ENCODE results near the gene ADGRV1. TPM values are rescaled to one million over a fixed set of nuclear protein-coding genes. Genes with fewer than 3 reads are reported as not detected.

ADGRV1 gene
- total RNA-seq, 1 donor from 2014 or later, result 0.13 TPM

GRCh38 chr5:90947667-90948066 is 389.1 kb downstream of the ADGRV1 start:
- Mint-ChIP-seq H3K9me3 (no peaks in the 10 kb centered on the region), H3K36me3 (ENCODE audit: low read depth) (no peaks in the 10 kb centered on the region), H3K27ac (no peak overlapping the region), H3K4me3 (no peak overlapping the region), H3K4me1 (no peaks in the 10 kb centered on the region), H3K27me3 (peaks cover 3% of the 10 kb centered on the region)
- ATAC-seq (ENCODE audit: low read depth), result no peak
- TF ChIP-seq CTCF (IDR thresholded peaks at IDR 0.05), result no peak
- CTCF ChIA-PET, result no interaction called here
- intact Hi-C loops (cut with micrococcal nuclease), result no loop called here
- no peak for DNase-seq
- POLR2A ChIA-PET, result no interaction called here

GRCh38 chr5:90948969-90949368 is 390.4 kb downstream of the ADGRV1 start:
- no peak overlapping the region for H3K27ac Mint-ChIP-seq
- H3K36me3 Mint-ChIP-seq (ENCODE audit: low read depth), result no peaks in the 10 kb centered on the region
- intact Hi-C loops (cut with micrococcal nuclease), result no loop called here
- no peak for DNase-seq
- no peak for TF ChIP-seq CTCF (IDR thresholded peaks at IDR 0.05)
- POLR2A ChIA-PET, result no interaction called here
- H3K27me3 Mint-ChIP-seq, result peaks cover 3% of the 10 kb centered on the region
- no peak overlapping the region for H3K4me3 Mint-ChIP-seq
- CTCF ChIA-PET, result no interaction called here
- ATAC-seq (ENCODE audit: low read depth), result no peak
- H3K9me3 Mint-ChIP-seq, result no peaks in the 10 kb centered on the region
- no peaks in the 10 kb centered on the region for H3K4me1 Mint-ChIP-seq

GRCh38 chr5:90949469-90950358 is 391.1 kb downstream of the ADGRV1 start:
- TF ChIP-seq CTCF (IDR thresholded peaks at IDR 0.05), result no peak
- no peak for DNase-seq
- H3K27ac Mint-ChIP-seq, result no peak overlapping the region
- intact Hi-C loops (cut with micrococcal nuclease), result no loop called here
- ChIA-PET POLR2A (no interaction called here), CTCF (no interaction called here)
- H3K9me3 Mint-ChIP-seq, result no peaks in the 10 kb centered on the region
- no peak overlapping the region for H3K4me3 Mint-ChIP-seq
- ATAC-seq (ENCODE audit: low read depth), result no peak
- peaks cover 3% of the 10 kb centered on the region for H3K27me3 Mint-ChIP-seq
- H3K4me1 Mint-ChIP-seq, result no peaks in the 10 kb centered on the region
- no peaks in the 10 kb centered on the region for H3K36me3 Mint-ChIP-seq (ENCODE audit: low read depth)

- H3K4me3 Mint-ChIP-seq, result no peak overlapping the region
- ChIA-PET CTCF (no interaction called here), POLR2A (no interaction called here)
- TF ChIP-seq CTCF (IDR thresholded peaks at IDR 0.05), result no peak
- no peaks in the 10 kb centered on the region for H3K36me3 Mint-ChIP-seq (ENCODE audit: low read depth)
- H3K27ac Mint-ChIP-seq, result no peak overlapping the region
- H3K9me3 Mint-ChIP-seq, result no peaks in the 10 kb centered on the region
- ATAC-seq (ENCODE audit: low read depth) (no peak), DNase-seq (no peak)
- no peaks in the 10 kb centered on the region for H3K4me1 Mint-ChIP-seq
- intact Hi-C loops (cut with micrococcal nuclease), result no loop called here
- H3K27me3 Mint-ChIP-seq, result peaks cover 1% of the 10 kb centered on the region
Observed at GRCh38 chr5:90955001-90955635, 396.5 kb downstream of the ADGRV1 start.

- ATAC-seq (ENCODE audit: low read depth) (no peak), DNase-seq (no peak)
- TF ChIP-seq CTCF (IDR thresholded peaks at IDR 0.05), result no peak
- POLR2A ChIA-PET, result no interaction called here
- Mint-ChIP-seq H3K27me3 (peaks cover 1% of the 10 kb centered on the region), H3K36me3 (ENCODE audit: low read depth) (no peaks in the 10 kb centered on the region), H3K4me3 (no peak overlapping the region), H3K9me3 (no peaks in the 10 kb centered on the region), H3K27ac (no peak overlapping the region), H3K4me1 (no peaks in the 10 kb centered on the region)
- intact Hi-C loops (cut with micrococcal nuclease), result no loop called here
- CTCF ChIA-PET, result no interaction called here
Observed at GRCh38 chr5:90956511-90957097, 398.0 kb downstream of the ADGRV1 start.

Data from activated B cell treated with CpG ODN at 0.5 μM for 24 hours (primary cell).